Endothelial cell of umbilical vein (primary cell): ENCODE data around the gene ATG4D. TPM values are rescaled to one million over a fixed set of nuclear protein-coding genes. Genes with fewer than 3 reads are reported as not detected.

Experiments
- BruUV-seq: library from RNA; stranded (reverse); fragments of 400-500 nt; replicated peaks from 2 replicates; lab custom pipeline; 2021; lab: Mats Ljungman, UMichigan
- CTCF ChIA-PET: fragments of 300-600, 350-600 bp; sonication (Branson Sonifier 250); formaldehyde crosslinking; loops from one replicate; lab custom pipeline; 2021; ENCODE audit warnings: antibody characterized with exemption, inconsistent platforms; lab: Charles Lee
- POLR2A ChIA-PET: fragments of 300-600, 350-600 bp; sonication (Branson Sonifier 250); formaldehyde crosslinking; loops from one replicate; lab custom pipeline; 2021; ENCODE audit warnings: antibody characterized with exemption, inconsistent platforms; lab: Charles Lee
- DNase-seq: peaks from one replicate; pipeline ENCODE4 v3.0.0-alpha.2; 2011; ENCODE audit warnings: low read depth, low spot score
- FAIRE-seq: peaks from 2 replicates; lab custom pipeline; 2011; peaks lifted over from hg19 to GRCh38; lab: Jason Lieb, UNC
- H2AFZ ChIP-seq: 2 replicates; pipeline ENCODE4 v1.6.0; 2012; ENCODE audit warnings: low read depth, low read length, control low read depth, inconsistent platforms
- H3K27ac ChIP-seq: 2 replicates; pipeline ENCODE4 v1.5.1; 2011; ENCODE audit warnings: low read depth, mild to moderate bottlenecking, control low read depth, low read length, moderate library complexity; ENCODE audit not compliant: insufficient read depth
- H3K27me3 ChIP-seq, 2 experiments: 2 replicates each; pipeline versions ENCODE4 v1.6.0 to v1.6.1; 2011; ENCODE audit warnings: low read length in 2 of 2, mixed read lengths in 1 of 2; ENCODE audit not compliant: control insufficient read depth in 2 of 2, insufficient read depth in 2 of 2
- H3K36me3 ChIP-seq, 2 experiments: 2 replicates in 1 of 2; 3 replicates in 1 of 2; pipeline ENCODE4 v1.5.1; 2011; ENCODE audit warnings: low read length in 2 of 2, mild to moderate bottlenecking in 1 of 2, moderate library complexity in 1 of 2; ENCODE audit not compliant: control insufficient read depth in 2 of 2, insufficient read depth in 2 of 2; ENCODE audit errors: extremely low read depth in 1 of 2
- H3K4me1 ChIP-seq: 3 replicates; pipeline ENCODE4 v1.5.1; 2011; ENCODE audit warnings: mild to moderate bottlenecking, low read length; ENCODE audit not compliant: control insufficient read depth, insufficient read depth; ENCODE audit errors: extremely low read depth
- H3K4me2 ChIP-seq: 2 replicates; pipeline ENCODE4 v1.6.1; 2011; ENCODE audit warnings: low read length, control low read depth, mixed read lengths; ENCODE audit not compliant: insufficient read depth
- H3K4me3 ChIP-seq, 3 experiments: fragments of 200-600 bp in 1 of 3; sonication (generic), shearing (Covaris generic) in 1 of 3; replicated peaks in 1 of 3; 2 replicates each; pipeline ENCODE4 v1.5.1; 2011 to 2016; ENCODE audit warnings: control low read depth in 3 of 3, low read length in 3 of 3, mild to moderate bottlenecking in 2 of 3, inconsistent platforms in 1 of 3, low read depth in 1 of 3, moderate library complexity in 1 of 3; ENCODE audit not compliant: insufficient read depth in 1 of 3
- H3K79me2 ChIP-seq: 2 replicates; pipeline ENCODE4 v1.6.0; 2012; ENCODE audit warnings: low read length, inconsistent platforms; ENCODE audit not compliant: control insufficient read depth, insufficient read depth
- H3K9ac ChIP-seq: replicated peaks from 2 replicates; pipeline ENCODE3; 2011; ENCODE audit warnings: low read length, control low read depth; ENCODE audit not compliant: insufficient read depth; ENCODE audit errors: extremely low read depth
- H3K9me1 ChIP-seq: replicated peaks from 3 replicates; pipeline ENCODE4 v1.6.0; 2011; ENCODE audit warnings: mild to moderate bottlenecking, low read length; ENCODE audit not compliant: control insufficient read depth, insufficient read depth; ENCODE audit errors: extremely low read depth
- H3K9me3 ChIP-seq: replicated peaks from 2 replicates; pipeline ENCODE4 v1.5.1; 2012; ENCODE audit warnings: low read length, inconsistent platforms; ENCODE audit not compliant: control insufficient read depth, insufficient read depth
- H4K20me1 ChIP-seq: replicated peaks from 2 replicates; pipeline ENCODE3; 2011; ENCODE audit warnings: mild to moderate bottlenecking, low read length; ENCODE audit not compliant: control insufficient read depth, insufficient read depth; ENCODE audit errors: extremely low read depth
- EZH2 ChIP-seq: IDR thresholded peaks from 2 replicates; pipeline ENCODE4 v1.6.1; 2012; ENCODE audit warnings: borderline replicate concordance, low read depth, mild to moderate bottlenecking, moderate library complexity, low read length, inconsistent platforms; ENCODE audit not compliant: severe bottlenecking
- FOS ChIP-seq: IDR thresholded peaks from 2 replicates; pipeline ENCODE4 v1.6.1; 2011; ENCODE audit warnings: mild to moderate bottlenecking, low read length, moderate library complexity, borderline replicate concordance; ENCODE audit not compliant: insufficient read depth
- GATA2 ChIP-seq: IDR thresholded peaks from 2 replicates; pipeline ENCODE4 v1.7.0; 2011; ENCODE audit warnings: low read depth, mild to moderate bottlenecking, moderate library complexity, mixed read lengths, low read length; ENCODE audit not compliant: insufficient read length, insufficient read depth
- JUN ChIP-seq: IDR thresholded peaks from 2 replicates; pipeline ENCODE4 v1.6.1; 2011; ENCODE audit warnings: borderline replicate concordance, low read depth; ENCODE audit not compliant: insufficient read length, insufficient read depth
- MYC ChIP-seq: IDR thresholded peaks from one replicate; pipeline ENCODE4 v1.6.1; 2011; ENCODE audit warnings: mild to moderate bottlenecking, low read depth, low read length
- POLR2A ChIP-seq: IDR thresholded peaks from 2 replicates; pipeline ENCODE4 v1.6.1; 2012; ENCODE audit warnings: low read depth, mild to moderate bottlenecking, control low read depth, low read length
- POLR2AphosphoS5 ChIP-seq: IDR thresholded peaks from 2 replicates; pipeline ENCODE4 v1.6.1; 2012; ENCODE audit warnings: low read depth, mild to moderate bottlenecking, control low read depth, low read length, moderate library complexity; ENCODE audit not compliant: insufficient read depth
- dilution Hi-C: fragments of 300-500 bp; cut with MboI; formaldehyde crosslinking; loops from one replicate; pipeline ENCODE4 v1.15.0; 2019; ENCODE audit warnings: low sequenced_read_pairs; ENCODE audit not compliant: extremely low pct_ligation_motif_present
- intact Hi-C: fragments of 100-400 bp; cut with micrococcal nuclease; formaldehyde crosslinking; loops from one replicate; pipeline ENCODE4 v1.10.0; 2022
- polyA plus RNA-seq, 4 experiments: library from polyadenylated mRNA; depleted of rRNA in 3 of 4; stranded (reverse) in 3 of 4; unstranded in 1 of 4; fragments of >200 nt; gene quantifications; 2 replicates each; pipeline versions ENCODE4 v1.2.1 to v1.2.3, GENCODE V29; 2011 to 2012; ENCODE audit warnings: missing spikeins in 1 of 4
- total RNA-seq: library from RNA; stranded (reverse); gene quantifications from 2 replicates; pipeline ENCODE4 v1.2.3, GENCODE V29; 2021
- TF ChIP-seq, protein P1 (sequence below), 2 donors: IDR thresholded peaks; 1 replicate in 1 of 2; 2 replicates in 1 of 2; pipeline ENCODE4 v1.5.1; 2011; ENCODE audit warnings: low read length in 2 of 2, mild to moderate bottlenecking in 2 of 2, moderate library complexity in 2 of 2, control low read depth in 1 of 2, inconsistent platforms in 1 of 2, low read depth in 1 of 2; ENCODE audit not compliant: insufficient read depth in 1 of 2; ENCODE audit errors: extremely low read depth in 1 of 2
- TF ChIP-seq, protein P2 (sequence below): IDR thresholded peaks from 2 replicates; pipeline ENCODE4 v1.6.1; 2011; ENCODE audit not compliant: insufficient read depth, insufficient read length

The ATG4D gene
- total and polyA plus RNA-seq, 2 donors (not counting 3 experiments of a cell fraction or from before 2014, with no cell fraction given), result 19.8 to 24.9 TPM

DNA sequence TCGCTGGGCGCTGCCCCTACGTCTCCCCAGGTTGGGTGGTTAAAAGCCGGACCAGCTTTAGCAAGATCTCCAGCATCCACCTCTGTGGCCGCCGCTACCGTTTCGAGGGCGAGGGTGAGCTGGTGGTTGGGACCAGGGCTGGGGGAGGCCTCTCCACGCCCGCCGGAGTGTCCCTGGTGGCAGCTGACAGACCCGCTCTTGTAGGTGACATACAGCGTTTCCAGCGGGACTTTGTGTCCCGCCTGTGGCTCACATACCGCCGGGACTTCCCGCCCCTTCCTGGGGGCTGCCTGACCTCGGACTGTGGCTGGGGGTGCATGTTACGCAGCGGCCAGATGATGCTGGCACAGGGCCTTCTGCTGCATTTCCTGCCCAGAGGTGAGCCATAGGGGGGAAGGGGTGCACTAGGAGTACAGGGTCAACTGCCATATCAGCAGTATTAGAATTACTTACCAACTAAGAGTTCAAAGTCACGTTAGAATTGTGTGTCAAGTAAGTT, 1.1 kb downstream of the ATG4D start:
- Histone ChIP-seq H3K36me3 (peaks cover 0 to 3% of the 10 kb centered on the region in 2 experiments), H4K20me1 (no peaks in the 10 kb centered on the region), H3K4me2 (peak overlapping the region; percentile 53), H3K27ac (no peak overlapping the region), H2AFZ (no peak overlapping the region), H3K9me1 (no peaks in the 10 kb centered on the region), H3K4me1 (peaks cover 4% of the 10 kb centered on the region), H3K9ac (no peak overlapping the region), H3K4me3 (peak overlapping the region in 1 of 3 experiments; percentile 91), H3K27me3 (no peaks in the 10 kb centered on the region), H3K9me3 (no peaks in the 10 kb centered on the region), H3K79me2 (peaks cover 7% of the 10 kb centered on the region)
- FAIRE-seq, result no peak
- no peak for DNase-seq
- intact Hi-C loops, result no loop called here
- ChIA-PET CTCF (interaction anchor here (1.6 kb wide), 1 partner anchor 39 kb away, joined by 4 read pairs; no protein-coding TSS in a partner anchor), POLR2A (no interaction called here)
- no TSS peak for BruUV-seq
- TF ChIP-seq EZH2, result no peak
- TF ChIP-seq POLR2A, result no peak
- dilution Hi-C loops, result no loop called here

DNA sequence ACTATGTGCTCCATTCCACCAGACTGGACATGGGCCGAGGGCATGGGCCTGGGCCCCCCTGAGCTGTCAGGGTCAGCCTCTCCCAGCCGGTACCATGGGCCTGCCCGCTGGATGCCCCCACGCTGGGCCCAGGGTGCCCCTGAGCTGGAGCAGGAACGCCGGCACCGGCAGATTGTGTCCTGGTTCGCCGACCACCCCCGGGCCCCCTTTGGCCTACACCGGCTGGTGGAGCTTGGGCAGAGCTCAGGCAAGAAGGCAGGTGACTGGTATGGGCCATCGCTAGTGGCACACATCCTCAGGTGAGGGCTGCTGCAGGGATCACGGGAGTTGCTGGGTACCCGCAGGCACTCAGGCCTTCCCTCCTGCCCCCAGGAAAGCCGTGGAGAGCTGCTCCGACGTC, 3.1 kb downstream of the ATG4D start:
- peaks cover 7% of the 10 kb centered on the region for H3K79me2 ChIP-seq
- no peaks in the 10 kb centered on the region for H3K9me1 ChIP-seq
- H4K20me1 ChIP-seq, result no peaks in the 10 kb centered on the region
- no peak for TF ChIP-seq MYC
- no peak for TF ChIP-seq EZH2
- TF ChIP-seq, protein P1, sequence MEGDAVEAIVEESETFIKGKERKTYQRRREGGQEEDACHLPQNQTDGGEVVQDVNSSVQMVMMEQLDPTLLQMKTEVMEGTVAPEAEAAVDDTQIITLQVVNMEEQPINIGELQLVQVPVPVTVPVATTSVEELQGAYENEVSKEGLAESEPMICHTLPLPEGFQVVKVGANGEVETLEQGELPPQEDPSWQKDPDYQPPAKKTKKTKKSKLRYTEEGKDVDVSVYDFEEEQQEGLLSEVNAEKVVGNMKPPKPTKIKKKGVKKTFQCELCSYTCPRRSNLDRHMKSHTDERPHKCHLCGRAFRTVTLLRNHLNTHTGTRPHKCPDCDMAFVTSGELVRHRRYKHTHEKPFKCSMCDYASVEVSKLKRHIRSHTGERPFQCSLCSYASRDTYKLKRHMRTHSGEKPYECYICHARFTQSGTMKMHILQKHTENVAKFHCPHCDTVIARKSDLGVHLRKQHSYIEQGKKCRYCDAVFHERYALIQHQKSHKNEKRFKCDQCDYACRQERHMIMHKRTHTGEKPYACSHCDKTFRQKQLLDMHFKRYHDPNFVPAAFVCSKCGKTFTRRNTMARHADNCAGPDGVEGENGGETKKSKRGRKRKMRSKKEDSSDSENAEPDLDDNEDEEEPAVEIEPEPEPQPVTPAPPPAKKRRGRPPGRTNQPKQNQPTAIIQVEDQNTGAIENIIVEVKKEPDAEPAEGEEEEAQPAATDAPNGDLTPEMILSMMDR (IDR thresholded peaks at IDR 0.05; ENCODE audit: extremely low read depth in 1 of 2, insufficient read depth in 1 of 2, low read depth in 1 of 2, low read length in 2 of 2), result no peak
- no peak for TF ChIP-seq JUN
- no peak for TF ChIP-seq POLR2A
- TF ChIP-seq, protein P2, sequence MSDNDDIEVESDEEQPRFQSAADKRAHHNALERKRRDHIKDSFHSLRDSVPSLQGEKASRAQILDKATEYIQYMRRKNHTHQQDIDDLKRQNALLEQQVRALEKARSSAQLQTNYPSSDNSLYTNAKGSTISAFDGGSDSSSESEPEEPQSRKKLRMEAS, result no peak
- no peak for TF ChIP-seq GATA2
- TF ChIP-seq POLR2AphosphoS5, result no peak
- TF ChIP-seq FOS, result no peak
- H3K27ac ChIP-seq, result no peak overlapping the region
- H3K9ac ChIP-seq, result no peak overlapping the region
- CTCF ChIA-PET, result no interaction called here
- peaks cover 4% of the 10 kb centered on the region for H3K4me1 ChIP-seq
- no TSS peak for BruUV-seq
- no peak for FAIRE-seq
- no peaks in the 10 kb centered on the region for H3K27me3 ChIP-seq
- H3K36me3 ChIP-seq, result peaks cover 0 to 6% of the 10 kb centered on the region in 2 experiments
- dilution Hi-C loops, result no loop called here
- H3K4me3 ChIP-seq, result no peak overlapping the region
- DNase-seq, result no peak
- H3K4me2 ChIP-seq, result no peak overlapping the region
- POLR2A ChIA-PET, result interaction anchor here (0.6 kb wide), 1 partner anchor 23 kb away, joined by 4 read pairs; no protein-coding TSS in a partner anchor
- H3K9me3 ChIP-seq, result no peaks in the 10 kb centered on the region
- no peak overlapping the region for H2AFZ ChIP-seq
- intact Hi-C loops, result no loop called here
